ENCODE measurements around the gene FKBP5. TPM values are rescaled to one million over a fixed set of nuclear protein-coding genes. Genes with fewer than 3 reads are reported as not detected.
"Not testable (repeated sequence)": the region's sequence is repeated elsewhere in the genome, so short reads cannot be mapped to it uniquely, and the experiment has no call there.

FKBP5 gene
- total RNA-seq, 1 donor from 2014 or later, result 29.5 TPM

DNA sequence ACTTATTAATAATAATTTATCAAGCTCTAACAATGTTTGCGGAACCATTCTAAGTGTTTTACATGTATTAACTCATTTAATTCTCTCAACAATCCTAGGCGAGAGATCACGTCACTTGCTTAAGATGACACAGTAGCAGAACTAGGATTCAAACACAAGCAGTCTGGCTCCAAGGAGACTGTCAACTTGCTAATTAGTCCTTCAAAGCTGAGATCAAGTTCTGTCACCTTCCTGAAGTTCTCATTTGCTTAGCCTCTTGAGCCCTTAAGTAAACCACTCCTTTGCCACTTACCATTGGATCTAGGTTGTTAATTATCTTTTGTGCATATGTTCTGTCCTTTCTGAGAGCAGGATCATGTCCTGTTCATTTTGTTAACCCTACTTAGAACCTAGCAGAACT, 14.1 kb downstream of the FKBP5 start:
- no peak for TF ChIP-seq CTCF (IDR thresholded peaks at IDR 0.05; ENCODE audit: insufficient read depth, low read length, severe bottlenecking)
- no peaks in the 10 kb centered on the region for H3K27me3 ChIP-seq (ENCODE audit: control insufficient read depth, insufficient read depth, low read length)
- H3K36me3 ChIP-seq (ENCODE audit: control insufficient read depth, insufficient read depth, low read length), result peaks cover 3% of the 10 kb centered on the region
- no peak overlapping the region for H3K4me3 ChIP-seq (ENCODE audit: low read depth, low read length)
- FAIRE-seq (no peak), DNase-seq (ENCODE audit: low read depth) (no peak)

- FAIRE-seq, result no peak
- no peak for DNase-seq (ENCODE audit: low read depth)
- no peak overlapping the region for H3K4me3 ChIP-seq (ENCODE audit: low read depth, low read length)
- peaks cover 2% of the 10 kb centered on the region for H3K36me3 ChIP-seq (ENCODE audit: control insufficient read depth, insufficient read depth, low read length)
- no peak for TF ChIP-seq CTCF (IDR thresholded peaks at IDR 0.05; ENCODE audit: insufficient read depth, low read length, severe bottlenecking)
- no peaks in the 10 kb centered on the region for H3K27me3 ChIP-seq (ENCODE audit: control insufficient read depth, insufficient read depth, low read length)
These were observed 15.0 kb downstream of the FKBP5 start for GRCh38 chr6:35673755-35674154.

DNA sequence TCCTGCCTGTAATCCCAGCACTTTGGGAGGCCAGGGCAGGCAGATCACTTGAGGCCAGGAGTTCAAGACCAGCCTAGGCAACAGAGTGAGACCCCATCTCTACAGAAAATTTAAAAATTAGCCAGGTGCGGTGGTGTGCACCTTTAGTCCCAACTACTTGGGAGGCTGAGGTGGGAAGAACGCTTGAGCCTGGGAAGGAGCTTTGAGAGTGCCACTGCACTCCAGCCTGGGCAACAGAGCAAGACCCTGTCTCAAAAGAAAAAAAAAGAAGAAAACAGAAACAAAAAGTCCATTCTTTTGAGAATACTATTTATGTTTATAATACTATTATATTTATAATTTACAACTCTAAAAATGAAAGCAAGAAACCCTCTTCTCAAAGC, 15.4 kb downstream of the FKBP5 start:
- H3K4me3 ChIP-seq (ENCODE audit: low read depth, low read length); H3K36me3 ChIP-seq (ENCODE audit: control insufficient read depth, insufficient read depth, low read length); H3K27me3 ChIP-seq (ENCODE audit: control insufficient read depth, insufficient read depth, low read length); FAIRE-seq; DNase-seq (ENCODE audit: low read depth): not testable (repeated sequence)

DNA sequence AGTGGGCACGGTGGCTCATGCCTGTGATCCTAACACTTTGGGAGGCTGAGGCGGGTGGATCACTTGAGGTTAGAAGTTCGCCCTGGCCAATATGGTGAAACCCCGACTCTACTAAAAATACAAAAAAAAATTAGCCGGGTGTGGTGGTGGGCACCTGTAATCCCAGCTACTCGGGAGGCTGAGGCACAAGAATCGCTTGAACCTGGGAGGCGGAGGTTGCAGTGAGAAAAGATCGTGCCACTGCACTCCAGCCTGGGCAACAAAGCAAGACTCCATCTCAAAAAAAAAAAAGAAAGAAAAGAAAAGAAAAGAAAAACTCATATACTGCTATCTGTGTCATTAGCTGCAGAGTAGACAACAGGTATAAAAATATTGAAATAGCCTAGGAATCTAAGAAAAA, 18.3 kb downstream of the FKBP5 start:
- not testable (repeated sequence) for DNase-seq (ENCODE audit: low read depth); H3K4me3 ChIP-seq (ENCODE audit: low read depth, low read length); FAIRE-seq; H3K36me3 ChIP-seq (ENCODE audit: control insufficient read depth, insufficient read depth, low read length); H3K27me3 ChIP-seq (ENCODE audit: control insufficient read depth, insufficient read depth, low read length)

GRCh38 chr6:35669451-35670045, 19.2 kb downstream of the FKBP5 start:
- H3K4me3 ChIP-seq (ENCODE audit: low read depth, low read length), result no peak overlapping the region
- FAIRE-seq (no peak), DNase-seq (ENCODE audit: low read depth) (peak; percentile 29)
- peaks cover 1% of the 10 kb centered on the region for H3K36me3 ChIP-seq (ENCODE audit: control insufficient read depth, insufficient read depth, low read length)
- TF ChIP-seq CTCF (IDR thresholded peaks at IDR 0.05; ENCODE audit: insufficient read depth, low read length, severe bottlenecking), result no peak
- no peaks in the 10 kb centered on the region for H3K27me3 ChIP-seq (ENCODE audit: control insufficient read depth, insufficient read depth, low read length)

DNA sequence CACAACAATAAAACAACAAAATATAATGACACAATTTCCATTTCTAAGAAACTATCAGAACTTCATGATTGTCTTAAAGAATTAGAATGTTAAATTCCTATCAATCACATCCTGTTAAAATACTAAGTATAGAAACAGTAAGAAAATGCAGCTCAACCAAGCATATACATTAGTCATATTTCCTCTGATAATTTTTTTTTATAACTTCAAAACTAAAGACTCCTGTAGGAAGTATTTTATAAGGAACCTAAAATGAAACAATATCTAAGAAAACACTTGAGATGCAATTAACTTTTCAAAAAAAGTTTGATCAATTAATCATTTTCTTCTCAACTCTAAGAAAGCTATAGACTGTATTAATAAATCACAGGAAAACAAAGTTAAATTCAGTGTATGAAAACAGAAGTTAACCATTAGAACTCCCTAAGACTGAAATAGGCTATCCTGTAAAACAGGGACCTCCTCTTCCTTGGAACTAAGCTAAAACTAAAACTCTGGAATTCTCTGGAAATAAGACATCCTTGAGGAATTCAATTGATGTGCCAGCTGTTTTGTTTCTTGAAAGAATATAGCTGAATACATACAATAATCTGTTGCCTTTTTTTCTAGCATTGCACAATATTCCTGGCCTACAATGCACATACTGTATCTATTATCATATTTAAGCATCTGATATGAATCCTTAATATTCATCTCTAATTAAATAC, 19.8 kb downstream of the FKBP5 start:
- TF ChIP-seq CTCF (IDR thresholded peaks at IDR 0.05; ENCODE audit: insufficient read depth, low read length, severe bottlenecking), result no peak
- Histone ChIP-seq H3K36me3 (ENCODE audit: control insufficient read depth, insufficient read depth, low read length) (peaks cover 1% of the 10 kb centered on the region), H3K27me3 (ENCODE audit: control insufficient read depth, insufficient read depth, low read length) (no peaks in the 10 kb centered on the region), H3K4me3 (ENCODE audit: low read depth, low read length) (no peak overlapping the region)
- FAIRE-seq, result no peak
- DNase-seq (ENCODE audit: low read depth), result peak; percentile 33

GRCh38 chr6:35668096-35668495, 20.6 kb downstream of the FKBP5 start:
- no peak for FAIRE-seq
- H3K4me3 ChIP-seq (ENCODE audit: low read depth, low read length), result no peak overlapping the region
- TF ChIP-seq CTCF (IDR thresholded peaks at IDR 0.05; ENCODE audit: insufficient read depth, low read length, severe bottlenecking), result no peak
- no peaks in the 10 kb centered on the region for H3K36me3 ChIP-seq (ENCODE audit: control insufficient read depth, insufficient read depth, low read length)
- no peaks in the 10 kb centered on the region for H3K27me3 ChIP-seq (ENCODE audit: control insufficient read depth, insufficient read depth, low read length)
- no peak for DNase-seq (ENCODE audit: low read depth)
